Hepatic stellate cell (primary cell): ENCODE results near the gene PRX.
"Not testable (repeated sequence)": the region's sequence is repeated elsewhere in the genome, so short reads cannot be mapped to it uniquely, and the experiment has no call there.

Experiments
- DNase-seq: peaks from one replicate; pipeline ENCODE4 v3.0.0; 2011; ENCODE audit warnings: low spot score

The PRX gene

GRCh38 chr19:40414542-40415535, 1.7 kb upstream of the PRX start:
- no peak for DNase-seq

GRCh38 chr19:40412866-40413265, 312 bp downstream of the PRX start:
- no peak for DNase-seq

GRCh38 chr19:40411958-40412499, 1.1 kb downstream of the PRX start:
- DNase-seq: no peak

- DNase-seq: no peak
Observed at GRCh38 chr19:40411125-40411842, 1.9 kb downstream of the PRX start.

GRCh38 chr19:40410030-40410389, 3.2 kb downstream of the PRX start:
- DNase-seq: no peak

GRCh38 chr19:40408598-40408925, 4.6 kb downstream of the PRX start:
- not testable (repeated sequence) for DNase-seq

GRCh38 chr19:40407714-40408597, 5.2 kb downstream of the PRX start:
- no peak for DNase-seq

GRCh38 chr19:40403262-40403984, 9.8 kb downstream of the PRX start:
- peak; percentile 95 for DNase-seq

- no peak for DNase-seq
Observed at GRCh38 chr19:40400559-40400958, 12.6 kb downstream of the PRX start.

GRCh38 chr19:40398417-40399131, 14.6 kb downstream of the PRX start:
- DNase-seq: no peak

- DNase-seq: no peak
Observed at GRCh38 chr19:40397568-40397906, 15.6 kb downstream of the PRX start.

GRCh38 chr19:40396886-40397567, 16.2 kb downstream of the PRX start:
- DNase-seq: no peak

GRCh38 chr19:40395956-40396355, 17.2 kb downstream of the PRX start:
- DNase-seq: no peak

GRCh38 chr19:40394816-40395210, 18.4 kb downstream of the PRX start:
- no peak for DNase-seq

- DNase-seq: no peak
Observed at GRCh38 chr19:40393894-40394815, 19.0 kb downstream of the PRX start.

- DNase-seq: no peak
Observed at GRCh38 chr19:40392894-40393517, 20.2 kb downstream of the PRX start.

GRCh38 chr19:40392123-40392522, 21.1 kb downstream of the PRX start:
- DNase-seq: no peak

- no peak for DNase-seq
Observed at GRCh38 chr19:40390084-40390742, 23.0 kb downstream of the PRX start, which contains the start of gene HIPK4. Gene HIPK4 (minus strand): TSS chr19:40390181. CDS start chr19:40389902, 279 bp downstream.
